ENCODE measurements around the gene ZBTB9. TPM values are rescaled to one million over a fixed set of nuclear protein-coding genes. Genes with fewer than 3 reads are reported as not detected.

The ZBTB9 gene
- total RNA-seq, 4 donors from 2014 or later: 5.9 to 9.9 (median 7.4) TPM

GRCh38 chr6:33434961-33435360 lies 19.4 kb upstream of the ZBTB9 start:
- H3K27ac ChIP-seq: no peak overlapping the region
- H3K4me1 ChIP-seq: peaks cover 17% of the 10 kb centered on the region
- TF ChIP-seq CTCF (IDR thresholded peaks at IDR 0.05): no peak
- no peak for TF ChIP-seq EP300 (IDR thresholded peaks at IDR 0.05)
- no peak for TF ChIP-seq POLR2AphosphoS5 (IDR thresholded peaks at IDR 0.05)
- TF ChIP-seq POLR2A (IDR thresholded peaks at IDR 0.05): no peak
- peaks cover 50% of the 10 kb centered on the region for H3K36me3 ChIP-seq
- H3K27me3 ChIP-seq: no peaks in the 10 kb centered on the region
- H3K4me3 ChIP-seq: no peak overlapping the region
- DNase-seq (ENCODE audit: low spot score in 2 of 2): peak in 1 of 2 donors; percentile 31
- 86% methylated on average over 4 of the region's 4 CpGs for WGBS
- no peaks in the 10 kb centered on the region for H3K9me3 ChIP-seq

GRCh38 chr6:33437666-33438065 lies 16.7 kb upstream of the ZBTB9 start:
- Histone ChIP-seq H3K9me3 (no peaks in the 10 kb centered on the region), H3K4me3 (no peak overlapping the region), H3K36me3 (peaks cover 71% of the 10 kb centered on the region), H3K27me3 (no peaks in the 10 kb centered on the region), H3K4me1 (no peaks in the 10 kb centered on the region), H3K27ac (no peak overlapping the region)
- peak in 1 of 2 donors; percentile 49 for DNase-seq (ENCODE audit: low spot score in 2 of 2)
- WGBS: 87% methylated on average over 13 of the region's 18 CpGs
- TF ChIP-seq POLR2AphosphoS5 (IDR thresholded peaks at IDR 0.05): no peak

- Histone ChIP-seq H3K27me3 (no peaks in the 10 kb centered on the region), H3K4me3 (no peak overlapping the region), H3K36me3 (peaks cover 80% of the 10 kb centered on the region), H3K27ac (no peak overlapping the region), H3K9me3 (no peaks in the 10 kb centered on the region), H3K4me1 (no peaks in the 10 kb centered on the region)
- 100% methylated on average over 3 of the region's 3 CpGs for WGBS
- no peak for DNase-seq (ENCODE audit: low spot score in 2 of 2)
- TF ChIP-seq EP300 (IDR thresholded peaks at IDR 0.05) (no peak), POLR2AphosphoS5 (IDR thresholded peaks at IDR 0.05) (no peak), POLR2A (IDR thresholded peaks at IDR 0.05) (no peak), CTCF (IDR thresholded peaks at IDR 0.05) (no peak)
Measured at GRCh38 chr6:33438978-33439594, 15.3 kb upstream of the ZBTB9 start.

GRCh38 chr6:33439956-33440648 lies 14.3 kb upstream of the ZBTB9 start:
- Histone ChIP-seq H3K9me3 (no peaks in the 10 kb centered on the region), H3K36me3 (peaks cover 86% of the 10 kb centered on the region), H3K4me3 (no peak overlapping the region), H3K27ac (no peak overlapping the region), H3K4me1 (no peaks in the 10 kb centered on the region), H3K27me3 (no peaks in the 10 kb centered on the region)
- DNase-seq (ENCODE audit: low spot score in 2 of 2): peak in 1 of 2 donors; percentile 51
- WGBS: 75% methylated on average over 9 of the region's 9 CpGs
- TF ChIP-seq CTCF (IDR thresholded peaks at IDR 0.05) (no peak), POLR2A (IDR thresholded peaks at IDR 0.05) (no peak), EP300 (IDR thresholded peaks at IDR 0.05) (no peak), POLR2AphosphoS5 (IDR thresholded peaks at IDR 0.05) (no peak)

GRCh38 chr6:33440649-33441309 lies 13.6 kb upstream of the ZBTB9 start:
- 86% methylated on average over 18 of the region's 19 CpGs for WGBS
- no peaks in the 10 kb centered on the region for H3K4me1 ChIP-seq
- peaks cover 80% of the 10 kb centered on the region for H3K36me3 ChIP-seq
- no peak overlapping the region for H3K4me3 ChIP-seq
- no peak overlapping the region for H3K27ac ChIP-seq
- TF ChIP-seq CTCF (IDR thresholded peaks at IDR 0.05): no peak
- TF ChIP-seq POLR2A (IDR thresholded peaks at IDR 0.05): no peak
- no peak for TF ChIP-seq EP300 (IDR thresholded peaks at IDR 0.05)
- TF ChIP-seq POLR2AphosphoS5 (IDR thresholded peaks at IDR 0.05): no peak
- peak in 1 of 2 donors; percentile 41 for DNase-seq (ENCODE audit: low spot score in 2 of 2)
- no peaks in the 10 kb centered on the region for H3K9me3 ChIP-seq
- no peaks in the 10 kb centered on the region for H3K27me3 ChIP-seq

Measured in suprapubic skin (tissue), 4 donors.